HG03442 (cell line): ENCODE measurements around the gene TWIST2.

Experiments
- ATAC-seq: cut with Tn5 transposase; IDR thresholded peaks from one replicate; pipeline ENCODE4 v1.9.1; 2021; ENCODE audit warnings: mild to moderate bottlenecking, moderate library complexity; ENCODE audit not compliant: unreplicated experiment

The TWIST2 gene

GRCh38 chr2:238903141-238903540 is 55.3 kb downstream of the TWIST2 start:
- no peak for ATAC-seq

- ATAC-seq: no peak
Measured at GRCh38 chr2:238904177-238904576, 56.3 kb downstream of the TWIST2 start.

- ATAC-seq: no peak
Measured at GRCh38 chr2:238904716-238905115, 56.8 kb downstream of the TWIST2 start.

- ATAC-seq: no peak
Measured at GRCh38 chr2:238905224-238905623, 57.3 kb downstream of the TWIST2 start.

- ATAC-seq: no peak
Measured at GRCh38 chr2:238905644-238906043, 57.8 kb downstream of the TWIST2 start.

- ATAC-seq: no peak
Measured at GRCh38 chr2:238906254-238906935, 58.5 kb downstream of the TWIST2 start.

- ATAC-seq: no peak
Measured at GRCh38 chr2:238906936-238907716, 59.2 kb downstream of the TWIST2 start.

GRCh38 chr2:238907717-238908173 is 59.9 kb downstream of the TWIST2 start:
- ATAC-seq: no peak

GRCh38 chr2:238908960-238909951 is 61.4 kb downstream of the TWIST2 start:
- ATAC-seq: no peak

GRCh38 chr2:238910751-238911351 is 63.0 kb downstream of the TWIST2 start:
- ATAC-seq: no peak

GRCh38 chr2:238911376-238912227 is 63.7 kb downstream of the TWIST2 start:
- ATAC-seq: no peak

GRCh38 chr2:238912228-238912915 is 64.5 kb downstream of the TWIST2 start:
- ATAC-seq: no peak

GRCh38 chr2:238912916-238913875 is 65.3 kb downstream of the TWIST2 start:
- ATAC-seq: no peak

GRCh38 chr2:238913931-238914647 is 66.2 kb downstream of the TWIST2 start:
- no peak for ATAC-seq

GRCh38 chr2:238914648-238915015 is 66.7 kb downstream of the TWIST2 start:
- no peak for ATAC-seq

GRCh38 chr2:238915196-238915595 is 67.3 kb downstream of the TWIST2 start:
- no peak for ATAC-seq

GRCh38 chr2:238915596-238915995 is 67.7 kb downstream of the TWIST2 start:
- ATAC-seq: no peak
